GM18502 (cell line): ENCODE measurements around the gene KCNIP4.

ENCODE experiments used
- ATAC-seq: cut with Tn5 transposase; IDR thresholded peaks from one replicate; pipeline ENCODE4 v1.9.1; 2021; ENCODE audit warnings: mild to moderate bottlenecking; ENCODE audit not compliant: unreplicated experiment, poor library complexity

Gene KCNIP4

DNA sequence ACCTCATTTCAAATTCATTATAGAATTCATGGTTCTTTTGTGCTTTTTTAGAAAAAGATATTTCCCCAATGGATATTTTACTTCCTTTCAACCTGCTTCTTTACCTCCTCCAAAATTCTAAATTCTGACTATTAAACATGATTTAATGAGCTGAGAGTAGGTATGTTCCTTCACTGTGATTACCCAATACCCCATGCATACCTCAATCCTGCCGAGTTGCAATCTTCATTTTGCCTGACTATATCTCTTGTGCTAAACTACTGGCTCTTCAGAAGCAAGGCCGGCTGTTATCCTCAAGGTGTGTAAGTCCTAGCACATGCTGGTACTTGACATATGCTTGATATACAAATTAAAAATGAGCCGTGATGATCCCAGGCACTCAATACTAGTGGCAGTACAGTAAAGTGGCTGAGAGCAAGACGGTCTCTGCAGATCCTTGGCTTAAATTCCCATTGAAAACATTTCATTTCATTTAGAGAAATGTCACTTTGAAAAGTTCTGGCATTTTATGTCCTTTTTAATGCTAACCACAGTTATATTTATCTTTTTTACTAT, 320.4 kb downstream of the KCNIP4 start:
- no peak for ATAC-seq

DNA sequence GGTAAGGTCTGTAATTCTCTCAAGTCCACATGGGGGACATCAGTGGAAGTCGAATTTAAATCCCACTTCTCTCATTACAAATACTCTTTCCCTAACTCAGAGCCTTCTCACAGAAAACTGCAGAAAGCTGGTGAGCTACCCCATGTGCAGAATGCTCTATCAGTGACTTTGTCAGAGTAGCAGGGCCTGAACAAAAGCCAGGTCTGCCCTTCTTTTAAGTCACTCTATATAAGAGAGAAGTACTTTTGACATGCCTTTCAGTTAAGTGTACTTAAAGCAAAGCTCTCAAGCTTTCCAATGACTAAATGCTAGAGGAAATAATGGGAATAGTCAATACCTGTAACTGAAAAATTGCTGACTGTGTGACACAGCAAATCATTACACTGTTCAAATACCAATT, 323.1 kb downstream of the KCNIP4 start:
- ATAC-seq, result no peak

DNA sequence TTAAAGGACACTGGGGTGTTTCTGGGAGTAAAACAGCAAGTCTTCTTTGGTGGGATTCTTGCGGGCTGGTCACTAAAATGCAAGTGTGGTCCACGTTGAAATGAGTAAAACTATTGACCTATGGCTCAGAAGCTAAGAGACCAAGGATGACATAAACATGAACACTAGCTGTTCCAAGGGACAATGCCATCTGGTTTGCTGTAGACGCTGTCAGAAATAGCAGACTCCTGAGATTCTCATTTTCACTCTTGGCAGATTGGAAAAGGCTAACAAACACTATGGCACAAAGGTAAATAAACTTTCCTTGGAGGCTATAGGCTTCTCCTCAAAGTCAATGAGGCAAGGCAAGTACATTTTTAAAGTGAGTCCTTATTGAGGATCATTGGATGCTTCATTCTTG, 343.6 kb downstream of the KCNIP4 start:
- no peak for ATAC-seq

- ATAC-seq, result no peak
These were observed 352.1 kb downstream of the KCNIP4 start for GRCh38 chr4:21596521-21596920.

GRCh38 chr4:21593671-21594001, 354.9 kb downstream of the KCNIP4 start:
- no peak for ATAC-seq

DNA sequence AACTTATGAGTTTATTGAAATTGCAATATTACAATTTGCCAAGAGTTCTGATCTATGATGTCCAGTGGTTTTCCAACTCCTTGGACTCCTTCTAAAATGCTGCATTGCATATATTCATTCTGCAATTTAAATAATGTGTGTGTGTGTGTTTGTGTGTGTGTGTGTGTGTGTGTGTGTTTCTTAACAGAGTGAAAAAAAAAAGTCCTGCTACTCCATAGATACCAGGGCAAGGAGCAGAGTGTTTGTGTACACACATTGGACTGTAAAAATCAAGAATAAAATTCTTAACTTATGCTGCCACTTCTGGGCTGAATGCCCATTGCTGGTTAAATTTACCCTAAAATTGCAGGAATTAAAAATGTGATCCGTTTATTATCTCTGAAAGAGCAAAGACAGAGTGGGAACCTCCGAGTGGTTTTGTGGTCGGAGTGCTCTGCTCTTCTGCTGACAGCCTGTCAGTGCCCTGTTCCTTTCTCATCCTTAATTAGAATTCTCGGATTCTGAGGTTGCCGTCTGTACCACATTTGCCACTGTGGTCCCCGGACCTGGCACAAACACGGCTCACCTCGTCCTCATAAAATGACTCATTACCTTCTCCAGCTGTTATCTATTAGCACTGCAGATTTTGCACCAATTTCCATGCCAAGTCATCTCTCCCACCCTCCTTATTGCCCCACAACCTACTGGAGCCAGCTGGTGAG, 355.5 kb downstream of the KCNIP4 start:
- ATAC-seq, result no peak

DNA sequence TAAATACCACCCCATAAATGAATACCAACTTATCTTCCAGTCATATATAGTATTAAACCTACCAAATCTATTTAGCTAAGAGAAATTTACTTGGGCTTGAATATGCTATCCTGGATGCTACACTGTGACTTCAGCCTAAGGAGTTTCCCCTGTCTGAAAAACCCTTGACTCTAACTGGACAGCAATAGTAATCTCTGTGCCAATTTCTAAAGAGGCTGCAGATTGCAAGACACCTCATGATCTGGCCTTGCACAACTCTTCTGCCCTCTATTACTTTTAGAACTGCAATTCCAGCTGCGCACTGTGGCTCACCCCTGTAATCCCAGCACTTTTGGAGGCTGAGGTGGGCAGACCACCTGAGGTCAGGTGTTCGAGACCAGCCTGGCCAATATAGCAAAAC, 371.5 kb downstream of the KCNIP4 start:
- no peak for ATAC-seq

DNA sequence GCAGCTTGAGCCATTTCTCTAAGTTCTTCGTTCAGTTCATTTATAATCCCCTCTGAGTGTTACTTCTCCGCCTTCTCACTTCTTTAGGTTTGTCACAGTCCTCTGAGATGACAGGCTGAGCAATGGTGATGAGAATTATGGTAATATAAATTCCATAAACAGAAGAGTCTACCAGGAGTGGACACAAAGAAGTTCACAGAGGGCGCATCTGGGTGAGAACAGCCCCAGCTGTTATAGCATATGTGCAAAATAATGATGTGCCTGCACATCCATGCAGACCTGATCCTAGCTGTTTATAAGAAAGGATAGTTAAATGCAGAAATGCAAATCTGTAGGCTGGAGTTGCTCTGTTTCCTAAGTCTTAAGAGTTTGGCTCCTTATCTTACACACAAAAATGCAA, 377.5 kb downstream of the KCNIP4 start:
- no peak for ATAC-seq

GRCh38 chr4:21569638-21570037, 378.9 kb downstream of the KCNIP4 start:
- ATAC-seq, result no peak

DNA sequence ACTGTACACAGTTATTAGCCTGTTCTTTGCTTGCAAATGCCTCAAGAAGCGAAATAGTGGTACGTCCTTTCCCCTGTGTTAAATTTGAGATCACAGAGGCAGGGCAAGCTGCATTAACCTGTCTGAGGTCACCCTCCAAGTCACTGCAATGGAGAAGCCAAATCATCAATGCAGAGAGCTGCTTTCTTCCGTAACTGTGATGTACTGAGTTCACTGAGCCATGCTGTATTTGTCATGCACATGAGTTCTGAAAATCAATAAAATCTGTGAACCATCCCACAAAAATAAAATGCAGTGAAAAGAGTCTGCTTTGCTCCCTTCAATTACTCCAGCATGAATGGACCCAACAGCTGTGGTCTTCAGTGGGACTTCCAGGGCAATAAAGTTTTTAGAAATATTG, 393.5 kb downstream of the KCNIP4 start:
- no peak for ATAC-seq

GRCh38 chr4:21554500-21554899, 394.1 kb downstream of the KCNIP4 start:
- ATAC-seq, result no peak

GRCh38 chr4:21554066-21554465, 394.5 kb downstream of the KCNIP4 start:
- ATAC-seq, result no peak

- ATAC-seq, result no peak
These were observed 396.1 kb downstream of the KCNIP4 start for GRCh38 chr4:21552455-21552854.

- ATAC-seq, result no peak
These were observed 403.6 kb downstream of the KCNIP4 start for GRCh38 chr4:21544955-21545354.

DNA sequence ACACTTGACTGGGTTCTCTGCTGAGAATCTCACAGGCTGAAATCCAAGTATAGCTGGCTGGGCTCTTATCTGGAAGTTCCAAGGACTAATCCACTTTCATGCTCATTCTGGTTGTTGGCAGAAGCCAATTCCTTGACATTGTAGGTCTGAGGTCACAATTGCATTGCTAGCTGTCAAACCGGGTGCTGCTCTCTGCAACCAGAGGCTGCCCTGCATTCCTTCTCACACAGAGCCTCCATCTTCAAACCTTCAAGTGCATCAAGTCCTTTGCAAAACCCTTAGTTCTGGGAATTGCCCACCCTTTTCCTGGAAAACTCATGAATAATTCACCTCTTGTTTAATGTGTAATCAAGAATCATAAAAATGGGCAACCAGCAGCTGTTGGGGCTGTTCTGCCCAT, 404.2 kb downstream of the KCNIP4 start:
- ATAC-seq, result no peak

- no peak for ATAC-seq
These were observed 405.1 kb downstream of the KCNIP4 start for GRCh38 chr4:21543514-21543913.

DNA sequence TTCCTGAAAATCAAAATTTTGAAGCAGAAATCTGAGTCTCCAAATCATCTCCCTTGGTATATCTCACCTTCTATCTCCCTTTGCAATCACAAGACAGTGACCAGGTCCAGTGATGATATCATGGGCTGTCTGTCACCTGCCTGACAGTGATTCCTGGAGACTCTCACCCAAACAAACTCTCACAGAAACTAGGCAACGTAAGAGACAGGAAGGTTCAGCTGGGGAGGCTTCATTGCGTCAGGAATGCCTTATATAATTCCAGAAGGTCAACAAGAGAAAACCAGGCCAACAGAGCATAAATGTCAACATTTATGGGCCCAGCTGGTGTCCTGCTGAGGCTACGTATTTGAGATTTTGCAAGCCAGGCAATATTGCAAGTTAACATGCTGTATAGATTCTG, 412.7 kb downstream of the KCNIP4 start:
- ATAC-seq, result no peak

DNA sequence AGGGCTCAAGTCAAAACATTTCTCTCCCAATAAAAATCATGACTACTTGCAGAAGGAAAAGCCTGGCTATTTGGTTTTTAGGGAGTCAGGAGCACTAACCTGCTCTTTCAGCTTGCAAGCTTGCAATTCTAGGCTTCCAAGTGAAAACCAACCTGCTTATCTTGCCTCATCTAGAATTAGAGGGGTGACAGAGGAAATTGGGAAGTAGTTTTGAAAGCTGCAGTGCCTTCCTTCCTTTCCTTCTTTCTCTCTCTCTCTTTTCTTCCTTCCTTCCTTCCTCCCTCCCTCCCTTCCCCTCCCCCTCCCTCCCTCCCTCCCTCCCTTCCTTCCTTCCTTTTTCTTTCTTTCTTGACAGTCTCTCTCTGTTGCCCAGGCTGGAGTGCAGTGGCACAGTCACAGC, 417.5 kb downstream of the KCNIP4 start:
- no peak for ATAC-seq

- no peak for ATAC-seq
These were observed 419.4 kb downstream of the KCNIP4 start for GRCh38 chr4:21529214-21529613.

GRCh38 chr4:21522296-21522695, 426.3 kb downstream of the KCNIP4 start:
- ATAC-seq, result no peak

GRCh38 chr4:21517126-21517859, 431.3 kb downstream of the KCNIP4 start:
- no peak for ATAC-seq
